GM10266 (cell line): ENCODE data around the gene SPON1.

Experiments used
- DNase-seq: peaks from one replicate; pipeline ENCODE4 v3.0.0; 2012; ENCODE audit errors: extremely low spot score
- CTCF ChIP-seq: IDR thresholded peaks from 2 replicates; pipeline ENCODE4 v1.5.1; 2012; ENCODE audit warnings: mild to moderate bottlenecking, low read depth; ENCODE audit not compliant: control insufficient read depth, insufficient read depth; ENCODE audit errors: missing control alignments

SPON1 gene

DNA sequence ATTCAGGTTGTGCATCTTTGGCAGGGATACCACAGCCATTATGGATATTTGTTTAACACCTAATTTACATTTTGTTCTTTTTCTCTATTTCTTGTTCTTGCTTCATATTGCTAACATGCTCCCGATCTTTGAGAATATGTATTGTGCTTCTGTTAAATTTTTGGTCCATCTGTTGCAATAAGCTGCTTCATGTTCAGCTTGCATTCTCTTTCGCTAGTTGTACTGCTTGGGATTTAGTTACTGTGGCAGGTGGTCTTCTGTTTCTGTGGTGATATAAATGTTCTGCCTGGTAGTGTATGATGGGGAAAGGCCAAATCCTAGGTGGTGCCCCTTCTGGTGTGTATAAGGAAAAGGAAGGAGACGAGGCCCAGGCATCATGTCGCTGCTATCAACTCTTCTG is 140.2 kb downstream of the SPON1 start:
- no peak for TF ChIP-seq CTCF
- no peak for DNase-seq

DNA sequence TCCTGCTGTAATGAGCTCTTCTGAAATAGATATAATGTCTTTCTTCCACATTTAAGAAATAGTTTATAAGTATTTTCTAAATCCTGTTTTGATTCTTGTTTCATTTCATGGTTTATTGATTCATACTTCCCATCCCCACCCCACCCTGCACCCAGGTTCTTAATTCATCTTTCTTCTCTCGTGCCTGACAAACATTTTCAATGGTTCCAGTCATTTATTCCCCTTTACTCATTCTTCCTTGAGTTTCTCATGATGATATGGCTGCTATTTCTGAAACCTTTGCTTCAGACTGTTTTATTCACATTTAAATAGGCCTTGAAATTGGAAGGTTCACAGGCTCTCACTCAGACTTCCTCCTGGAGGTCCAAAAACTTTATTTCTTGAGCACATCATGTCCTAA is 142.9 kb downstream of the SPON1 start:
- TF ChIP-seq CTCF, result no peak
- DNase-seq, result no peak

DNA sequence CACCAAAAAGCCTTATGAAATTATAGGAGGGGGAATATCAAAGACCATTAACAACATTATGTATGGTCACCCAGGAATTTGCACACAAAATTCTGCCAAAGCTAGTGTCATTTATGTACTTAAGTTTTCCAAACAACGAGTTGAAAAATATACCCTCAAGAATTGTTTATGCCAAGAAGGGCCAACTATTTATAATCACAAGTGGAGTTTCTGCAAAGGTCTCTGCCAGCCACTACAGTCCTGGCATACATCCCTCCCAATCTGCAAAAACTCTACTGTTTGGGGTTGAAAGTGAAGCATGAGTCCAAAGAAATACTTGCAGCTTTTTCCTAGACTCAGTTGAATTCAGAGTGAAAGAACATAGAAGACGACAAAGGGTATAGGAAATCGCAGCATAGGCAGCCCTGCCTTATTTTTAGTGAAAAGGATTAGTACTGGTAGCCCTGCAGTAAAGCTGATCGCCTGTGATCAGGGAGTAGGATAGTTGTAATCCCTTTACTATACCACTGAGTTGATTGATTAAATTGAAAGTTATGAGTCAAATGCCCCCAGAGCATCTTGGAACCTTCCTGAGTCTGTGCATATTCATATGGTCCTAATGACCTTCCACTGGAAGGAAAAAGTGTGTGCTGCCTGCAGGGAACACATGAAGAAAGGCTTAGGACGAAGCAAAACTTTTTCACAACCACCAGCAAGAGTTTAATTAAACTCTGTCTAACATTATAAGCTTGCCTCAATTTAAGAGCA is 144.0 kb downstream of the SPON1 start:
- no peak for TF ChIP-seq CTCF

GRCh38 chr11:14107050-14107430 is 144.5 kb downstream of the SPON1 start:
- no peak for TF ChIP-seq CTCF
- no peak for DNase-seq

More for the DNA sequence above, 144.0 kb downstream of the SPON1 start:
- DNase-seq, result no peak

DNA sequence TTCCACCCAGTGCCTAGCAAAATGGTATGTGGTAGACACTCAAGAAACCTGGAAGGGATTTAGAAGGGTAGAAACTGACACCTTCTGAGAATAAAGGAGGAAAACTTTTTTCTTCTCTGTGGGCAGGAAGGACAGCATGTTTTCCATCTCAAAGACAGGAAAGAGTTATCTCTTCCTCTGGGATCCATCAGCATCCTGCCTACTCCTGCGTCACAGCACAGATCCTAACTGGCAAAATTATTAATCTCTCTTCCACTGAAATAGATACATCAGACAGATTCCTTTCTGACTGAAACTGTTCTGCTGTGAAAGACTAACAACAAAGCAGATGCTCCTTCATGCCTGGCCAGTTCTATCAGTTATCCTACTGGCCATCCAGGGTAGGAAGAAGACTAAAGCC is 147.2 kb downstream of the SPON1 start:
- TF ChIP-seq CTCF, result no peak
- no peak for DNase-seq

DNA sequence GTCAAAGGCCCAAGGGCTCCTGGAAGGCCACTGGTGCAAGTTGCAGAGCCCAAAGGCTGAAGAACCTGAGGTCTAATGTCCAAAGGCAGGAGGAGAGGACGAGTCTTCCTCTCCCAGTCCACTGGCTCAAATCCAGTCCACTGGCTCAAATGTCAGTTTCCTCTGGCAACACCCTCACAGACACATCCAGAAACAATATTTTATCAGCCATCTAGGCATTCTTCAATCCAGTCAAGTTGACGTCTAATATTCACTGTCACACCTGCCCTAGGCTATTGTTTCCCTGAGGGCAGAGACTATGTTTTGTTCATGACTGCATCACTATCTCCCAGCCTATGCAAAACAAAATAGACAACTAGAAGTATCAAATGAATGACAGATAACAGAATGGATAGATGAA is 148.1 kb downstream of the SPON1 start:
- no peak for TF ChIP-seq CTCF
- no peak for DNase-seq

DNA sequence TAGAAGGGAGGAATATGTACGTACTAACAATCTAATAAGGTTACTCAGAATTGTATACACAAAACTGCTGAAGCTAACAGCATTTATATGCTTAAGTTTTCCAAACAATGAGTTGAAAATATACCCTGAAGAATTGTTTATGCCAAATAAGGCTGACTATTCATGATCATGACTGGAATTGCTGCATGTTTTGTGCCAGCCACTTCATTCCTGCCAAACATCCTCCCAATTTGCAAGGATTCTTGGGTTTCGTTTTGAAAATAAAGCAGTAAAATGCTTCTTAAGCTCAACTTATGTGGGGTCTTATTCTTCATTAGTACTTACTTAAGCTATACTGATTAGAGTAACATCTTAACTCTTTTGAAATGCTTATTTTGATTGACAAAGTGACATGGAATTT is 149.0 kb downstream of the SPON1 start:
- no peak for DNase-seq
- TF ChIP-seq CTCF, result no peak
